ENCODE measurements around the gene OR10A6.

The OR10A6 gene

DNA sequence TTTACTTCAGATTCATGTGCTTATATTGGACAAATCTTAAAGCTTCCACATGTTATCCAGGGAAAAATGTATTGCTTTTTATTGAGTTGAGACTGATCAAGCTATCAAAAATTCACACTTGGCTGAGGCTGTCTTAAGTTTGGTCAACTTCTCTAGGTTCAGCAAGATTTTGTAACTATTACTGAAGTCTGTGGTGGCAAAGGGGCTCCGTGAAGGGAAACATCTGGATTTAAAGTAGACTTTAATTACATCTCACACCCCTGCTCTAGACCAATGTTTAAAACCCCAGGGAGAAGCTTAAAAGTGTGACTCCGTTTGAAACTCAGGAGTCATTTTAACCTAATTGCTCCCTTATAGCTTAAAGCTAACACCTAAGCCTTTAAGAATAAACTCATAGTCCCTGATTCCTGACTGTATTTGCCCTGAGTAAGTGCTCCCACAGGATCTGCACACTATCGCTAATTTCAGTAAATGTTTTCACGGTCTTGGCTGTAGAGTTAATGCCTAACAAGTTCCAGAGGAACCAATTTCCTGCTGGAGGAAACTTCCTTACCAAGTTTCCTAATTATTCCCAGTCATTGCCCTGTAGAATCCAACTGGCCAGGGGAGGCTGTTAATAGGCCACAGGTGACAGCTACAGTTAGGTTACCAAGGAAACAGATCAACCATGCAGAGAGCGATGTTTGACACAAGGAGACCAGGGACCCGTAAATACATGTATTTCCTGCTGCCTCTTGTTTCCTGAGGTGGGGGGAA is 40.5 kb downstream of the OR10A6 start:
- DNase-seq (ENCODE audit: extremely low read depth, low read depth): no peak
- H3K4me3 ChIP-seq (replicated peaks; ENCODE audit: low read depth, low read length): no peak overlapping the region
- TF ChIP-seq CTCF (IDR thresholded peaks at IDR 0.05; ENCODE audit: low read depth, low read length, missing control alignments): no peak

- TF ChIP-seq CTCF (IDR thresholded peaks at IDR 0.05; ENCODE audit: low read depth, low read length, missing control alignments): no peak
- no peak overlapping the region for H3K4me3 ChIP-seq (replicated peaks; ENCODE audit: low read depth, low read length)
- no peak for DNase-seq (ENCODE audit: extremely low read depth, low read depth)
Observed at GRCh38 chr11:7889985-7890384, 41.1 kb downstream of the OR10A6 start.

GRCh38 chr11:7882860-7883259 is 48.2 kb downstream of the OR10A6 start:
- DNase-seq (ENCODE audit: extremely low read depth, low read depth): no peak
- H3K4me3 ChIP-seq (replicated peaks; ENCODE audit: low read depth, low read length): no peak overlapping the region
- TF ChIP-seq CTCF (IDR thresholded peaks at IDR 0.05; ENCODE audit: low read depth, low read length, missing control alignments): no peak
